ENCODE measurements around the gene PRPSAP2.

DNA sequence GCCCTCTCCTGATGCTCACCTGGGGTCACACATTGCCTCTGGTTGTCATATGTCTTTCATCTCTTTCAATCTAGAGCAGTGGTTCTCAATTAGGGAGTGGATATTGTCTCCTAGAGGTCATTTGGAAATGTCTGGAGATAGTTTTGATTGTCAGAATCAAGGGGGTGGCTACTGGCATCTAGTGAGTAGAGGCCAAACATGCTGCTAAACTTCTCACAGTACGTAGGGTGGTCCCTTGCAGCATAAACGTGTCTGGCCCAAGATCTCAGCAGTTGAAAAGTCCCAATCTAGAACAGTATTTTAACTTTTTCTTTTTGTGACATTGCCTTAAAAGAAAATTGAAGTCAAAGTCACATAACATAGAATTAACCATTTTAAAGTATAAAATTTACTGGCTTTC lies 63.6 kb downstream of the PRPSAP2 start:
- TF ChIP-seq, protein P1, sequence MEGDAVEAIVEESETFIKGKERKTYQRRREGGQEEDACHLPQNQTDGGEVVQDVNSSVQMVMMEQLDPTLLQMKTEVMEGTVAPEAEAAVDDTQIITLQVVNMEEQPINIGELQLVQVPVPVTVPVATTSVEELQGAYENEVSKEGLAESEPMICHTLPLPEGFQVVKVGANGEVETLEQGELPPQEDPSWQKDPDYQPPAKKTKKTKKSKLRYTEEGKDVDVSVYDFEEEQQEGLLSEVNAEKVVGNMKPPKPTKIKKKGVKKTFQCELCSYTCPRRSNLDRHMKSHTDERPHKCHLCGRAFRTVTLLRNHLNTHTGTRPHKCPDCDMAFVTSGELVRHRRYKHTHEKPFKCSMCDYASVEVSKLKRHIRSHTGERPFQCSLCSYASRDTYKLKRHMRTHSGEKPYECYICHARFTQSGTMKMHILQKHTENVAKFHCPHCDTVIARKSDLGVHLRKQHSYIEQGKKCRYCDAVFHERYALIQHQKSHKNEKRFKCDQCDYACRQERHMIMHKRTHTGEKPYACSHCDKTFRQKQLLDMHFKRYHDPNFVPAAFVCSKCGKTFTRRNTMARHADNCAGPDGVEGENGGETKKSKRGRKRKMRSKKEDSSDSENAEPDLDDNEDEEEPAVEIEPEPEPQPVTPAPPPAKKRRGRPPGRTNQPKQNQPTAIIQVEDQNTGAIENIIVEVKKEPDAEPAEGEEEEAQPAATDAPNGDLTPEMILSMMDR (IDR thresholded peaks at IDR 0.05; ENCODE audit: control extremely low read depth in 1 of 3, insufficient read depth in 1 of 3, low read depth in 1 of 3, low read length in 3 of 3): no peak
- no peak for TF ChIP-seq MAX (IDR thresholded peaks at IDR 0.05)
- no peak for TF ChIP-seq NRF1 (IDR thresholded peaks at IDR 0.05; ENCODE audit: low read depth, low read length)
- TF ChIP-seq PHF8 (conservative IDR thresholded peaks at IDR 0.05; ENCODE audit: low read depth, low read length): no peak
- no peak for TF ChIP-seq JUND (IDR thresholded peaks at IDR 0.05; ENCODE audit: low read length)
- no peak for TF ChIP-seq SIN3A (conservative IDR thresholded peaks at IDR 0.05 in 1 of 2, IDR thresholded peaks at IDR 0.05 in 1 of 2; ENCODE audit: low read depth in 1 of 2, low read length in 2 of 2)
- TF ChIP-seq EGR1 (IDR thresholded peaks at IDR 0.05; ENCODE audit: borderline replicate concordance, low read depth, low read length): no peak
- TF ChIP-seq SUZ12 (IDR thresholded peaks at IDR 0.05; ENCODE audit: low read length): no peak
- TF ChIP-seq MAFK (IDR thresholded peaks at IDR 0.05; ENCODE audit: low read depth, low read length): no peak
- TF ChIP-seq ASH2L (IDR thresholded peaks at IDR 0.05; ENCODE audit: low read length): no peak
- no peak for TF ChIP-seq EZH2 (IDR thresholded peaks at IDR 0.05; ENCODE audit: low read depth, low read length, severe bottlenecking)
- no peak for TF ChIP-seq GABPA (IDR thresholded peaks at IDR 0.05; ENCODE audit: borderline replicate concordance, insufficient read depth, low read length)
- no peak for TF ChIP-seq SP1 (IDR thresholded peaks at IDR 0.05; ENCODE audit: low read depth, low read length)
- no peak for TF ChIP-seq CREB1 (IDR thresholded peaks at IDR 0.05)

Data from H1 (cell line).